HG02840 (cell line): Measurements from ENCODE around the gene KCNC1.

ENCODE experiments used
- ATAC-seq: cut with Tn5 transposase; IDR thresholded peaks from one replicate; pipeline ENCODE4 v1.9.1; 2021; ENCODE audit warnings: mild to moderate bottlenecking, moderate library complexity, moderate number of reproducible peaks; ENCODE audit not compliant: unreplicated experiment, low FRiP score

The KCNC1 gene

DNA sequence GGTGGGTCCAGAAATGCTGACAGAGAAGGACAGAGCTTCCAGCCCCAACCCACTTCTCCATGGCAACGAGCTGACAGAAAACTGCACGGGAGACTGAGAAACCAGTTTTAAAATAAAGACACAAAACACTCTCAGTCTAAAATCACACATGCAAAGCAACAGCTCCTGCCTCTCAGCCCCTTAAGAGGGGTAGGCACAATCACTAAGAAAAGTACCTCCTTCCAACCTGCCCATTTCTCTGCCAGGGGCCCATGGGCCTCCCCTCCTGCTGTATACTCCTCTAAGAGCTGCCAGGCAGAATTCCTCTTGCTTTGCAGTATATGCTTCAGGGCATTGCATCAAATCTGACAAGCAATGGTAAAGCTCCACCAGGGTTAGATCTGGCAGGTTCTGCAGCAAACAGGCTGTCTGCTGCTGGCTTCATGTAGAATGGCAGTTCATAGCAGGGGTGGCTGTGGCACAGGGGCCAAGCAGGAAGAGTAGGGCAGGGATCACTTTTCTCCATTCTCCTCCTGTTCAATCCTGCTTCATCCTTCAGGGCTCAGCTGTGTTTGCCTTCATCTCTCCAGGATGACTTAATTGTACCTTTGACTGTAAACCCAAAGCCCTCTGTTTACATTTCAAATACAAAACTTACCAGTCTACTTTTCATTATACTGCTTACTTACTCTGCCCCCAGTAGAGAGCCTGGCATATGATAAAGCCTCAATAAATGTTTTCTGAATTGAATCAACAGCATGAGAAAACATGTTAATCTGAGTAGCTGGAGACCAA, 77.7 kb downstream of the KCNC1 start:
- ATAC-seq: no peak

DNA sequence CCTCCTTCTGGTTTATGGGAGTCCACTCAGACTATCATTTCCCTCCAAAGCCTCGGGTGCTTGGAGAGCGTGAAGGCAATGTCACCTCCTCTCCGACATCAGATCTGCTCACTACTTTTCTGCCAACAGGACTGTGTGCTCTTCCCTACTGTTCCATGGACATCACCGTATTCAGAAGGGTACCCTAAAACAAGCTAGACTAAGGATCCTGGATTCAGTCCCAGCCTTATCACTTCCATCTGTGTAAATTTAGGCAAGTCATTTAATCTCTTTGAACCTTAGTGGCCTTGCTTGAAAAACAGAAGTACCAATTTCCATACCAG, 78.2 kb downstream of the KCNC1 start:
- no peak for ATAC-seq

DNA sequence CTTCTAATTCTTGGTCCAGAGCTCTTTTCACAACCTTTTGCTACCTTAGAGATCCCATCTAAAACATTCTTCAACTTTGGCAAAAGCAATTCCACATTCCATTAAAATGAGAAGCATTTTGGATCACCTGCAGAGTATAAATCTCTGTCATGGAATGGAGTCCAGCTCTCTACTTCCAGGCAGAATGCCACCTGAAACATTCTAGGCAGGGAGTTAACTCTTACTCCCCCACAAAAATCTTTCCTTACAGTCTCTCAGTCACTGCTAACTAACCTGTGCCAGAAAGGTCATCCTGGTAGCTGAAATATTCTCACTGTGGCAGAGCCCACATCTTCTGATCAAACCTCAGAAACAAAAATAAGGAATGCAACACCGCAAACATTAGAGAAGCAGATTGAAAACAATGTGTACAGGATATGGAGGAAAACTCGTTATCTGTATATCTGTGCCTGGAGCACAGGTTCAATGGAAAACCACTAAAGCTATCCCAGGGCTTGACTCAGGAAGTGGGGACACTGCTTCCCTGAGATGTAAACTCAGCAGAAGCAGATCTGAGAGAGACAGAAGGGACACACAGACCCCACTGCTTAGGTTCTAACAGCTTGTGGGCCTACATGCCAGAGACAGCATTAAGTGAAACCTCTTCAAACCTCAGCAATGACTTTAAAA, 78.9 kb downstream of the KCNC1 start:
- no peak for ATAC-seq

DNA sequence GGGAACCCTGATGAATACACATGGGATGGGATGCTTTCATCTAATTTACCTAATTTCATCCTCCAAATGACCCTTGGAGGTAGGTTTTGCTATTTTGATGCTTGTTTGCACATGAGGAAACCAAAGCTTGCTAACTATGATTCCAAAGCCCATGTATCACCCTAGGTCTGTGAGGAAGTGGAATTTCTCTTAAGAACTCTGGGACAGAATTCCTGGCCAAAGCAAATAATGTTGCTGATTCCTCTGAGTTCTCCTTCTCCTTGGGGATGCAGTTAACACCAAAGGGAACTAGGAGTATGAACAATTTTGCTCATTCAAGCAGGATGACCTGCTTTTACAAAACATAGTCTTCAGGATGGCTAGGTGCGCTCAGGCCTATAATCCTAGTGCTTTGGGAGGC, 80.0 kb downstream of the KCNC1 start:
- no peak for ATAC-seq

DNA sequence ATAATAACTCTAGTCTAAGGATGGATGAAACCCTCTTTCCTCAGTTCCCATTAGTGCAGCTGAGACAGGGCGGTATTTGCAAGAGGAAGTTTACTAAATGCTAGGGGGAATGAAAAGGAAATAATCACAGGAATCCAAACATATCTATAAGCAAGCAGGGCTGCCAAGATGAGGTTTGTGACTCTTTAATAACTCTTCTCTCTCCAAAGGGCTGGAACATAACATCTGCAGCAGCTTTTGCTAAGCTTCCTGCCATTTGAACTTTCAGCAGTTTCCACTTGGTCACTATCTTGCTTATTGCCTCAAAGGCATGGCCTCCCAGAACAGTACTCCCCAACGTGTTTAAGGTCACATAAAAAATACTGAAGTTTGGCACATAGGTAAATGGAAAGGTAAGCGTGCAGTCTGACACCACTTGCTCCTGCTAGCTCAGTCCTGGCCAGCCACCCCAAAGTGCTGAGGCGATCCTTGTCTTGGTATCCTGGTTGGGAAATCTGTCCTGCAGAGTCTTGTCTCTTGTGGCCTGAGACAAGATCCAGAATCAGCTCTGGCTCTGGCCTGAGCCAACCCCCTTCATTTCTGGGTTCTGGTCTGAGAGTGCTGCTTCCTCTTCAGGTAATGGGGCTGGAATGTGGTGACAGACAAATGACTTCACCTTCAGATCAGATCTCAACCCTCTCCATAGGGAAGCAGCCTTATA, 81.8 kb downstream of the KCNC1 start:
- ATAC-seq: no peak

DNA sequence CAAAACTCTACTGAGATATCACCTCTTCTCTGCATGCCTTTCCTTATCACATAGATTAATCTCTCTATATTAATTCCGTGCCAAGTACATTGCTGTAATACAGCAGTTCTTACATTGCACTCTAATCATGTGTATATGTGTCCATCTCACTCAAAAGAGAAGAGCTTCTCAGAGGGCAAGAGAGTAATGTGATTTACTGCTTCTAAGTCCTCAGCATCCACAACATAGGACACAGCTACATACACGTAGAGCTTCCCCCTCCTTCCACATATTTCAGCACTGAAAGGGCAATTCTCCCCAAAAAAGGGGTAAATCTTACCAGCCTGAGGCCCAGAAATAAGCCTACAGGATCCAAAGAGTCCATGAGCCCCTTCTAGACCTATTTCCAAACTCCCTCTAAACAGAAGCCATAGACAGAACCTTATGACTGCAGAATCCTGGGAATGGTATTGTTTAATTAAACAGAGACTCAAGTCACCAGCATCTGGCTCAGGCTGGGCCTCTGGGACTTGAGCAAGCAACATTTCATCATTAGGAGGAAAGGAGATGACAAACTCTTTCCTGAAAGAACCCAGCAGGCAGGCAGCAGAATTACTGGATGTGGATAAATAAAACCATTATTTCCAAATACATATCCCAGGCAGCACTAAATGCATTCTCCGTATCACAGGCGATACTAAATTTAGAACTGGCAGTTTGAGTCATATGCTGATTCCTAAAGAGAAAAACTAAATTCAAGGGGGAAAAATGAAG, 87.2 kb downstream of the KCNC1 start:
- no peak for ATAC-seq

DNA sequence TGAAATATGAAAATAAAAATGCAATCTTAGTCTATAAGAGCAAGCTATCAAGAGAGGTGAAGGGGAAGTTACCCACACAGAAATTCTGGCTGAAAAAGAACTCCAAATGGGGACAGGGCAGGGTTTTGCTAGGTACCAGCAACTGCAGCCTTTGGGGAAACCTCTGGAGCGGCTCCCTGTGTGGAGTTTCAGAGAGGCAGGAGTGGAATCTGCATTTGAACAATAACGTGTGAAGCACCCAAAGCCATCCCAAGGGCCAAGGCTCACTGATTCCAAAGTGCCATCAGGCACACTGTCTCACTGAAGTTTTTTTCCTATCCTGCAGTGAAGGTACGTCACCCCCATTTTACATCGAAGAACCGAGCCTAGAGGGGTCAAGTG, 87.8 kb downstream of the KCNC1 start:
- no peak for ATAC-seq

DNA sequence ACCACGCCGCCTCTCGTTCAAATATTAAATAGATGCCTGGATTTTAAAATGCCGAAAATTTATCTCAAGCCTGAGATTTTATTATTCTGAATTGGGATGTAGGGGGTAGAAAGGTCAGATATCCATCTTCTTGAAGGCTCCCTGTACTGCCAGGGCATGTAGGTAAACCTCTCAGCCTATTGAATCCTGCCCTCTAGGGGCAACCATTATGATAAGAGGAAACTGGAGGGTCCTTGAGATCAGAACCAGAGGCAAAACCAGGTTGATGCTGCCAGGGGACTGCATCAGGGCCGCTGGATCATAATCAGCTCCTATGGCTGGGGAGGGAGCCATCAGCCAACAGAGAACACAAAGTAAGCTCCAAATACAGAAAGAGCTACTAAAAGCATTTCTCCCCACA, 92.4 kb downstream of the KCNC1 start:
- no peak for ATAC-seq

DNA sequence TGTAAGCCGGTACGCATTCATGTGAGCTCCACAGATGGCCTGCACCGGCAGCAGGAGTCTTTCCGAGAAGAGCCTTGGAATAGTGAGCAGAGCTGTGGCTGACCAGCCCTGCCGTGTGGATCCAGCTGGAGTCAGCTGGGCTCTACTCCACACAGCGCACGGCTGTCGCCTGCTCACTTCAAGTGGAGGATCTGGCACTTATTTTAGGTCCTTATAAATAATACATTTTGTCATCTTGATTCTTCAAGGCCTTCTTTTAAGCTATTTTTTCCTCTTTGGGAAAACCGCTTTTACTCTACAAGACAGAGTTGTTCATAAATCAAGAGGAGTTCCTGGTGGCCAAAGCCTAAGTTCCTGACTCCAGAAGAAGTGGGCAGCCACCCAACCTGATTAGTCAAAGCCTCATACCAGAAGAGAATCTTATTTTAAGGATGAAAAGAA, 93.8 kb downstream of the KCNC1 start:
- ATAC-seq: no peak

DNA sequence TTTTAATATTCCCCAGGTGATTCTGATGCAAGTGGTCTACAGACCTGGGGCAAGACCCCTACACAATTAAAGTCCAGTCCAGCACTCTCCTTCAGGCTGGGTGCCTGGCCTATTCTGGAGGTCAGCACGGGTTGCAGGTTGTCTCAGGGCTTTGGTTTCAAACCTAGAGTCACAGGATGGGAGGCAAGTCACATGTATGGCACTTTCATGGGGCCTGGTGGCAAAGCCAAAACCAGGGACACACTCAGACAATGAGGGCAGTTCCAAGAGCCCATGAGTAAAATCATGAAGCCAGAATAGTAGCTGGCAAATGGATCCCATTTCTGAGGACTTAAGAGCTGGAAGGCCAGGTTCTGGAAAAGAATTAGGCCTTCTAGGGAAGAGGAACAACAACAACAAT, 96.6 kb downstream of the KCNC1 start:
- ATAC-seq: no peak

DNA sequence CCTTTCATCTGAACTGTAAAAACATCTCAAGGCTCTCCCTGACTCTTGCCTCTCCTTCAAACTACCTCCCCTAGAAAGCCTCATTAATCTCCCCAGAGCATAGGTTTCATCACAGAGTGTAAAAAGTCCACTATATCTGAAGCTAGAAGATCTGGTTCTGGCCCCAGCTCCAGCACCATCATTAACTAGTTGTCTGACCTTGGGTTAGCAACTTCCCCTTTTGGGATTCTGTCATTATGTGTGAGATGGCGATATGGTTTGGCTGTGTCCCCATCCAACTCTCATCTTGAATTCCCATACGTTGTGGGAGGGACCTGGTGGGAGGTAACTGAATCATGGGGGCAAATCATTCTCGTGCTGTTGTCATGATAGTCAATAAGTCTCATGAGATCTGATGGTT, 97.3 kb downstream of the KCNC1 start:
- no peak for ATAC-seq
